ENCODE results near the gene KIRREL3.

KIRREL3 gene

DNA sequence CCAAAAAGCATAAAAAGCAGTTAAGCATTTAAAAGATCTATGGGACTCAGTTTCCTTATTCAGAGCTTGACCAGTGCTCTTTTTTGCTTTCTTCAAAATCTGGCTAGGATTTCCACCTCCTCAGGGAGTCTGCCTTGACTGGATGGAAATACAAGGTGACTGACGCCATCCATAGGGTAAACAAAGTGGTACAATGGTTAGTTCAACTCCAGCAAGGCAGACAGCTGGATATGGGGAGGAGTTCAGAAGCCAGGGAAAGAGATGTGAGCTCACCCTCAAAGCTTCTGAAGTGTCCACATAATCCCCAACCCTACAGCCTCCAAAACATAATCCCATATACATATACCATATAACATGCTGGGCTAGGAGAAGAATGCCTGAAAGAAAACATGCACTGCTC is 52.0 kb downstream of the KIRREL3 start:
- no peak overlapping the region for H3K4me3 ChIP-seq (ENCODE audit: low read length)
- TF ChIP-seq, protein P1, sequence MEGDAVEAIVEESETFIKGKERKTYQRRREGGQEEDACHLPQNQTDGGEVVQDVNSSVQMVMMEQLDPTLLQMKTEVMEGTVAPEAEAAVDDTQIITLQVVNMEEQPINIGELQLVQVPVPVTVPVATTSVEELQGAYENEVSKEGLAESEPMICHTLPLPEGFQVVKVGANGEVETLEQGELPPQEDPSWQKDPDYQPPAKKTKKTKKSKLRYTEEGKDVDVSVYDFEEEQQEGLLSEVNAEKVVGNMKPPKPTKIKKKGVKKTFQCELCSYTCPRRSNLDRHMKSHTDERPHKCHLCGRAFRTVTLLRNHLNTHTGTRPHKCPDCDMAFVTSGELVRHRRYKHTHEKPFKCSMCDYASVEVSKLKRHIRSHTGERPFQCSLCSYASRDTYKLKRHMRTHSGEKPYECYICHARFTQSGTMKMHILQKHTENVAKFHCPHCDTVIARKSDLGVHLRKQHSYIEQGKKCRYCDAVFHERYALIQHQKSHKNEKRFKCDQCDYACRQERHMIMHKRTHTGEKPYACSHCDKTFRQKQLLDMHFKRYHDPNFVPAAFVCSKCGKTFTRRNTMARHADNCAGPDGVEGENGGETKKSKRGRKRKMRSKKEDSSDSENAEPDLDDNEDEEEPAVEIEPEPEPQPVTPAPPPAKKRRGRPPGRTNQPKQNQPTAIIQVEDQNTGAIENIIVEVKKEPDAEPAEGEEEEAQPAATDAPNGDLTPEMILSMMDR (conservative IDR thresholded peaks at IDR 0.05; ENCODE audit: low read depth, low read length): no peak
- DNase-seq (ENCODE audit: low read depth): no peak

DNA sequence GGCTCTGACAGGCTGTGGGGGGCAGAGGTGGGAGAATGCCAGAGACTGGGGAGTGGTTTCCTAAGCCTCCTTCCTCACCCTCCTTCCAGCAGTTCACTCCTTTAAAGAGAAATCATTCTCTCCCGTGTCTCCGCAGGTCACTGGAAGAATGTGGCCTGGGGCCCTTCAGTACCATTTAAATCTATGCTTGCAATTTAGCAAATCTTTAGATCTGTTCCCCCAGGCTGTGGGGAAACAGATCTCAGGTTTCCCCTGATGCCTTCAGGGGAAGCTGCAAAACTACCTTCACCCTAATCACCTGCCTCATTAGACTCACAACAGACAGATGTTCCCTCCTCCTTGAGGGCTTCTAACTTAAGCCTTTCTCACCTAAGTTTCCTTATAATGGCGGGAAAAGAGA is 55.3 kb downstream of the KIRREL3 start:
- no peak overlapping the region for H3K4me3 ChIP-seq (ENCODE audit: low read length)
- no peak for DNase-seq (ENCODE audit: low read depth)
- TF ChIP-seq, protein P1 (conservative IDR thresholded peaks at IDR 0.05; ENCODE audit: low read depth, low read length): no peak

DNA sequence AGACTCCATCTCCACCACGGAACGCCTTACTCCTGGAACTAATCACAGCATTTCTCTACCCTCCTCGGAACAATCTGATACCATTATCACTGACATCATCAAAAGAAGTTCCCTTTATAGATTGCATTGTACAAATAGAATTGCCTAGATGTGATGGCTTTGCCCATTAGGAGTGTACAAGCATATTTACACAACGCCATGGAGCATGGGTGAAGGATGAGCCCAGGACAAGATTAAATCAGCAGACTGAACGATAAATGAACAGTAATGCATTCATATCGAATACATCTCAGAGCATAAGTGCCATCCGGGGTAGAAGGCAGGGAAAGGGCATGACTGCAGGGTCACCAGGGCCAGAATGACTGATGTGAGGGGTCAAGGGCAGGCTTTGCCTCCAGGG is 57.3 kb downstream of the KIRREL3 start:
- no peak overlapping the region for H3K4me3 ChIP-seq (ENCODE audit: low read length)
- DNase-seq (ENCODE audit: low read depth): no peak
- TF ChIP-seq, protein P1 (conservative IDR thresholded peaks at IDR 0.05; ENCODE audit: low read depth, low read length): no peak

DNA sequence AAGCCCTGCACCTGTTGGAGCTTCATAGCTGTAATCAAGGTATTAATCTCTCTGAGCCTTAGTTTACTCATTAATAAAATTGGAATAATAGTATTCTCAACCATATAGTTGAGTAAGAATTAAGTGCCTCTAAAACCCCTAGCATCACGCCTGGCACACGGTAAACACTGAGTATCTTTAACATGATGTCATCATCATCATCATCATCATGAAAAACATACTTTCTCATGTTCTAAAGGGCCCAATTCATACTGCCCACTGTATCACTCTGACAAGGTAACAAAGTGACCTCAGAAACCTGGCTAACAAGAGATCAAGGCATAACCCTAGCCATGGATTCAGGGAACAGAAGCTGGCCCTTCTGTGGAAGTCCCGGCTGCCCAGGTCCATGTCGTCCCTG is 58.4 kb downstream of the KIRREL3 start:
- TF ChIP-seq, protein P1 (conservative IDR thresholded peaks at IDR 0.05; ENCODE audit: low read depth, low read length): no peak

DNA sequence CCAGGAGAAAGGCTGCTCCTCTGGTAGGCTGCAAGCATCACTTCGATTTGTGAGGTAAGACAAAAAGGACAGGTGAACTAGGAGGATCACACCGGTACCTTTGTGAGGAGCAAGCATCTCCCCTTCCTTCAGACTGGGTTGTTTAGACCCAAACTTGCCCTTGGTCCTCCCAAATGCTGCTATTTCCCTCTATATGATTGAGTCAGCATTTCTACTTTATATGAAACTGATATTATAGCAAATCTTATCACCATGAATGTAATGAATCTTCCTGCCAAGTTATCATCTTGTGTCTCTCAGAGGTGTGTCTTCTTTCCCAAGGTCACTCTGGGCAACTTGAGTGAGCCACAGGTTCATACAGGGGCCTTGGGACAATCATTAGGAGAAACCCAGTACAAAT is 61.0 kb downstream of the KIRREL3 start:
- H3K4me3 ChIP-seq (ENCODE audit: low read length): no peak overlapping the region
- TF ChIP-seq, protein P1 (conservative IDR thresholded peaks at IDR 0.05; ENCODE audit: low read depth, low read length): no peak

More for the DNA sequence above, 58.4 kb downstream of the KIRREL3 start:
- H3K4me3 ChIP-seq (ENCODE audit: low read length): no peak overlapping the region
- DNase-seq (ENCODE audit: low read depth): no peak

DNA sequence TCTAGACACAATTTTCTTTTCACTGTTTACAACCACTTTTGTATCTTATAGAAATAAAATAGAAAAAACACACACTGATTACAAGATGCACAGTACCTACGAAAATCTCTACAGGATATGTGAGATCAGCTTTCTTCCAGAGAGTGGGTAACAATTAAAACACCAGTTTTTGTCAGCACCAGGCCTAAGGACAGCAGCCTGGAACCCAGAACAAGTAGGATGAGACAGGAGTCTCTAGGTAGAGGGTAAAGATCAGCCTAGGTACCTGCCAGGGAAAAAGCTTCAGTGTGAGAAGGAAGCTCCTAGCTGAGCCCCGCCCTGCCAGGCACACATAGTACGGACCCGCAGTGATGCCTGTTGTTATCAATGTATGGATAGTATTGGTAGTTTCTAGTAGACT is 61.9 kb downstream of the KIRREL3 start:
- TF ChIP-seq, protein P1 (conservative IDR thresholded peaks at IDR 0.05; ENCODE audit: low read depth, low read length): no peak
- H3K4me3 ChIP-seq (ENCODE audit: low read length): no peak overlapping the region
- DNase-seq (ENCODE audit: low read depth): no peak

More for the DNA sequence above, 61.0 kb downstream of the KIRREL3 start:
- DNase-seq (ENCODE audit: low read depth): no peak

DNA sequence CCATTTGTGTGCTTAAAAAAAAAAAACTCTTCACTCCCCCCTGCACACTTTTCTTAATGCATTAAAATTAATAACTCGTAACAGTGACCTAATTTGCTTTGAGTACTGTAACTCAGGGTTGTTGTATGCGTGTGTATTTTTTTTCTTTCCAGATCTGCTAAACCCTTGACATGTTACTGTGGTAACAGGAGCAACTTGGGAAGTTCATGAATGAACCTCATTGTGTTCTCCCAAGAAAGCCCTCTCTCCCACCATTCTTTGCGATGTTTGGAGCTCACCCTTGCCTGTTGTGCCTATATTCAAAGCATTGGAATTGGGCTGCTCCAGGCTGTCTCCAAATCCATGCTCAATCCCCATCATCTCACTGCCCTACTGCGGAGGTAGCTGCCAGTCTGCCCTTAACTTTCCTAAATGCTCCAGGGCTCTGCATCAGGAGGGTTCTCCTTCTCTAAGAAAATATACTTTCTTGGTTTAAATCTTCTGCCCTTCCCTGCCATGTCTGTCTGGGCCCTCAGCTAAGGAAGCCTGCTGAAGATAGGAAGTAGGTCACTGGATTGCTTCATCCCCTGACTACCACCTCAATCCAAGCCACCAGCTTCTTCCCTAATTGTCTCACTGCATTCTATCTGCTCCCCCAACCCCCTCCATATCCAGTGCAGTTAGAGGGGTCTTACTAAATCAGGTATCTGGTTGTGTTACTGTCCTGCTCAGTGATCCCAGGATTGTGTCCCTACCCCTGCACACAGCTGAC is 70.3 kb downstream of the KIRREL3 start:
- TF ChIP-seq, protein P1 (conservative IDR thresholded peaks at IDR 0.05; ENCODE audit: low read depth, low read length): no peak
- peak; percentile 27 for DNase-seq (ENCODE audit: low read depth)

More for the DNA sequence above, 70.3 kb downstream of the KIRREL3 start:
- H3K4me3 ChIP-seq (ENCODE audit: low read length): no peak overlapping the region
